Activated CD8-positive, alpha-beta memory T cell treated with anti-CD3 and anti-CD28 coated beads, Interleukin-2, amount 50 U/mL, for 48 hours (primary cell): Measurements from ENCODE around the gene SPOCD1.

Experiments
- DNase-seq: peaks from one replicate; pipeline ENCODE4 v3.0.0-alpha.2; 2020

The SPOCD1 gene

DNA sequence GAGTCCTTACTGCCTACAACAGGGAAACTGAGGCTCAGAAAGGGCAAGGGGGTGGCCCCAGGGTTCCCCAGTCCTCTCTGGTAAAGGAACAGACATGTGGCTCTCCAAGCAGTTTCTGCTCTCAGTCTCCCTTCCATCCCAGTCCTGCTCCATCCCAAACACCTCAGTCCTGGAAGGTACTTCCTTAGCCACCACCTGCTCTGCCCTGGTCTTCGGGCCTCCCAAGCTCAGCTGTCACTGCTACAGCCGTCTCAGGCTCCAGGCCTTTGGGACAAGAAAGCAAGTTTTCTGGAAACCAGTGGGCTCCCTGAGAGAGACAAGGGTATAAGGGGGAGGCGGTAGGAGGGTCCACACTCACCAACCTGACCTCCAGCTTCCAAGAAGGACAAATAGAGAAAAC lies 28.6 kb downstream of the SPOCD1 start:
- DNase-seq, result no peak

DNA sequence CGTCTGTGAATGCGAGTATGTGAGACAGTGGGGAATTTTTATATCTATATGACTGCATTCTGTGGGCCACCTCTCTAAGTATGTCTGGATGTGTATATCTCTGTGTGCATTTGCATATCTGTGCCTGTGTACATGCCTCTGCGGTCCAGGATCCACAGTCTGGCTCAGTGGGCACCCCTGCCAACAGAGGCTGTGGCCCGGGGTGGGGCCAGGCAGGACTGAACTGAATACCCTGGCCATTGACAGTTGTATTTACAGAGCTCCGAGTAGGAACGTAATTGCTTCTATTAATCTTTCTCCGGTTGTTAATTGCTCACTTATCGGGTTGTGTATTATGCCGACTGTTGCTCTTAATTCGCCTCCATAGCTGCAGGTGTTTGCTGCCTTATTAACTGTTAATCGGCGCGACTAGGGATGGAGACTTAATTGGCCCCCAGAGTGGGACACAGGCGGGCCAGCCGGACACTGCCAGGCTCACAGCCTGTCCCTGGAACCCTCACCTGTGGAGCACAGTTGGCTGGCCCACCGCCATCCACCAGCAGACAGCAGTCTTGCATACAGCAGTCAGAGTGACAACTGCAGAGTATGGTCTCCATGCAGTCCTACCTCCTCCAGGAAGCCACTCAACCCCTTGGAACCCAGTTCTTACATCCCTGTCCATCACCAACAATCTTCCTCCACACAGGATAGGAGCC lies 29.3 kb downstream of the SPOCD1 start:
- DNase-seq, result peak; percentile 38

DNA sequence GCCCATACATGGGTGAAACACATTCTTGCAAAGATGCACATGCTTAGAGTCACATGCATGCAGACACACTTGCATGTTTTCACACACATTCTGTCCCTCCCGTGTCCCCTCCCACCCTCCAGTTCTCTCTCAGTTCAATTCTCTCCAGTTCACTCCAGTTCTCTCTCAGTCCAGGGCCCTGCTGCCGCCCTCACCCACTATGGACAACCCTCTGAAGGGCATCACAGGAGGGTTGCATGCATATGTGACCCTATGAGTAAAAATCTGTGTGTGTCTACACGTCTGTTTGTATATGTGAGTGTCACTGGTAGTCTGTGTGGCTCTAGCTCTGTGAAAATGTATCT lies 29.9 kb downstream of the SPOCD1 start:
- DNase-seq, result peak; percentile 45

DNA sequence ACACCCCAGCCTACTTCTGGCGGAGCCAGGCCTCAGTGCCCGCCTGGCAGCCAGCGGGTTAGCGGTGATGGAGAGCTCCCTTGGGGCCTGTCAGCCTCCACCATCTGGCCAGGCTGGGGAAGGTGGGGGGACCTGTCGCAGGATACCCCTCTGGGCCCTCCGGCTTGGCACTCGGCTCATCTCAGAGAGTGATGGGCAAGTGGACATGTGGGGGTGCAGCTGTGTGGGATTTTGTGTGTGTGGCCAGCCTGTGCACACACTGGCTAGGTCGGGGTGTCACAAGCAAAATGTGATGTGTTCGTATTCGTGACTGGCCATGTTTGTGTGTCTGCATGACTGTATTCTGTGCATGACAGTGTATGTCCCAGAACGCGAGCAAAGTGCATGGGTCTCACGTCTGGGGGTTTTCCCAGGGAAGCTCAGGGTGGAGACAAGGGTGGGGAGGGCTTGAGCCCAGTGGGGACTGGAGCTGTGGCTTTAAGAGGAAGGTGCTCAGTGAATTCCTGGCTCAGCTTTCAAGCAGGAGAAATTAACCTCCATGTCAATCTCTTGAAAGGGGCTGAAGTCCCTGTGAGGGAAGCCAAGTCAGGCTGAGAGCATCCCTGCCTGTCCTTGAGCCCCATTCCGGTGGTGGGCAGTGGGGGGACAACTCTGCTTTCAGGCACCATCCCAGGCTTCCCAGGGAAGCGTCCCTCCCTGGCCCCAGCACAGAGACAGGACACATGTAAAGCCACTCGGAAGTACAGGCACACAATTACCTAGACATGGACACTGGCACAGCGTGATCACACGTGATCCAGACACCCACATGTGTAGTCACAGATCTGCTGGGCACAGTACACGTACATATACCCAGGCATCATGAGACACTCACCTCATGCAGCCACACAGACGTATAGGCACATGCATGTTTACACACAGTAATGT lies 30.5 kb downstream of the SPOCD1 start:
- DNase-seq, result peak; percentile 48

DNA sequence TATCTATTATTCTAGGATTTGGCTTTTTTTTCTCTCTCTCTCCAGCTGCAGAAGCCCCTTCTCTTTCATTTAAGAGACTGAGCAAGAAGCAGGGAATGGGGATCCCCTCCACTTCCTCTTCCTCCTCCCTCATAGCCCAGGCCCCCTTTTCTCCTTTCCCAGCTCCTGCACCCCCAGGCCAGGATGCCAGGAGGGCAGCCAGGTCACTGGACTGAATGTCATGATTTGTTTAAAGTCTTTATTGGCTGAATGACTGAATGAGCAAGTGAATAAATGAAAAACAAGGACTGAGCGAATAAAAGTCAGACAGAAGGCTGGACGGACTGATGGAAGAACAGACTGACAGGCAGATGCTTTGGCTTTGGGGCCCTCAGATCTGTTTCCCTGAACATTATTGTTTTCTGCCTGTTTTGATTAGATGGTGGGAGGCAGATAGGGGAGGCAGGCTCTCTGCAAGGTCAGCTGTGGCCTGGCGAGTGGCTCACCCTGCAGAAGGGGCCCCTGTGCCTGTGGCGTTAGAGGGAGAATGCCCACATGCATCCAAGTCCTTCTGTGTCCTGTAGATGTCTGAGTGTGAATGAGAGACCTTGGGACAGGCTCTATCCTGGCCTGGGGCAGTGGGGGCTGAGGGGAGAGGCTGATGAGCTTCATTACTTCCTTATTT lies 31.3 kb downstream of the SPOCD1 start:
- no peak for DNase-seq

DNA sequence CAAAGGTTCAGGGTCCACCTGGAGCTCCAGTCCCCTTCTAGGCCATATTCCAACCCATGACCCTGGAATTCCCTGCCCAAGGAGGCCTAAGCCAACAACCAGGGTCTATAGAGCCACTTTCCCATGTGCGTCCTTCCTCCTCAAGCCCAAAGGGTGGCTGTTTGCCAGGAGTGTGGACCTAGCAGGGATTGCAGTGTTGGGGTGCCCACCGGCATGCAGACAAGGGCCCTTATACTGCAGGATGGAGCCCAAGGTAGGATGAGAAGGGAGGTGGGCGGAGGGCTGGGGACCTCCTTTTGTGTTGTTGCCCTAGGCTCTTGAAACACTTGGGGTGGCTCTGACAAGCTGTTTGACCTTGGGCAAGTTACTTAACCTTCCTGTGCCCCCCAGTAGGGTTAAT lies 32.0 kb downstream of the SPOCD1 start:
- DNase-seq, result no peak

DNA sequence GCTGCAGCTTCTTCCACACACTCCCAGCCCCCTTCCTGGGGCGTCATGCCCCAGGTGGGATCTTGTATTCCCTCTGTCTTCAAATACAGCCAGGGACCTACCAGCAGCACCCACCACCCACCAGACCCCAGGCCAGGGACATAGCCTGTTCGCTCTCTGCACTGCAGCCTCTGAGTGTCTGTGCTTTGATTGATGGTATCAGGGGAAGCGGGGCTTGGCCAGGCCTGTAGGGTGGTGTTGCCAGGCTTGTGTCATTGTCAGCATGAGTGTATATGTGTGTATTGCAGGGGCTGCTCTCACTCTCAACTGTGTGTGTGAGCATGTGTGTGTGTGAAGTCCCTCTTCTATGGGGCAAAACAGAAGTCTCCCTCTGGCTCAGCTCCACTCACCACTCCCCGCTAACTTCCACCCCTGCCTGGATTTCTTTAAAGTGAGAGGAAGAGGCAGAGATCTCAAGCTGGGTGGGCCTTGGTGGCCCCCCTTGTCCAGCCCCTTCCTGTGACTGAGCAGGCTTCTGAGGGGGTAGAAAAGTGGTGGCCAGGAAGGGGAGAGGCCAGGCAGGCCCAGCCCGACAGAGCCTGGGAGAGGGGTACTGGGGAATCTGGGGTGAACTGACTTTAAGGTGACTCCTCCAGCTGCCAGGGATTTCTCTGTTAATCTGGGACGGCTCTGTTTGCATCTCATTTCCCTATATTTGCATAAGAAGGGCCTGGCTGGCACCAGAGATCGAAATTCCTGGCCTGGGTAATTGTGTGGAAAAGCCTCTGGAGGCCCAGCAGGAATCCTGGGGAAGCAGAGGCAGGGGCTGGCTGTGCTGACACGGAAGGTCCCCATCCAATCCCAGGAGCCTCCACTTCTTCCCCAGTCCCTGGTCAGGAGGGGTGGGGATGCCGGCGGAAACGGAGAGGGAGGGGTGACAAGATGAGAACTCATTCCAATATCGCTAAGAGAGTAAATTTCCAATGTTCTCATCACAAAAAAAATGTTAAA lies 33.1 kb downstream of the SPOCD1 start:
- no peak for DNase-seq

DNA sequence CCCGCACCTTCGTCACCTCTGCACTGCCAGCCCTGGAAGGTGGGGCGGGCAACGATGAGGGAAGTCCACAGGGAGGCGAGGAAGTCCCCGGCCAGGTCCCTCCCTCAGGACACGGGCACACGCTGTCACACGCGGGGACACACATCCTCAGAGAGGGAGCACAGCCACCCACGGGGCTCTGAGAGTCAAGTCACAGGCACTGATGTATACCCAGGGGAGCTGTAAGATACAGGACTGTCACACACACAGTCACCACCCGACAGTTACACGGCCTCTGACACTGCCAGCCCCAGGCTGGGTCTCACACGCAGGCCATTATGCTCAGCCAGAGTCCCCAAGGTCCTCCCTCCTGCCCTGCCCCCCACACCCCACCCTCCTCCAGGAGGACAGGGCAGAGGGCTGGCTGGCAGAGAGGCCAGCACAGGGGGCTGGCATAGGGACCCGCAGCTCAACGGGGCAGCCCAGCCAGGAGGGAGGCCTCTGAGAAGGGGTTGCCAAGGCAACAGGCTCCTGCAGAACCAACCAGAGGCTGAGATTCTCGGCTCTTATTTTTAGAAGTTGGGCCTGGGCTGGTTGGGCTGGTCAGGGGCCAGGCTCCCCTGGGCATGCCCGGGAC lies 34.0 kb downstream of the SPOCD1 start:
- no peak for DNase-seq

DNA sequence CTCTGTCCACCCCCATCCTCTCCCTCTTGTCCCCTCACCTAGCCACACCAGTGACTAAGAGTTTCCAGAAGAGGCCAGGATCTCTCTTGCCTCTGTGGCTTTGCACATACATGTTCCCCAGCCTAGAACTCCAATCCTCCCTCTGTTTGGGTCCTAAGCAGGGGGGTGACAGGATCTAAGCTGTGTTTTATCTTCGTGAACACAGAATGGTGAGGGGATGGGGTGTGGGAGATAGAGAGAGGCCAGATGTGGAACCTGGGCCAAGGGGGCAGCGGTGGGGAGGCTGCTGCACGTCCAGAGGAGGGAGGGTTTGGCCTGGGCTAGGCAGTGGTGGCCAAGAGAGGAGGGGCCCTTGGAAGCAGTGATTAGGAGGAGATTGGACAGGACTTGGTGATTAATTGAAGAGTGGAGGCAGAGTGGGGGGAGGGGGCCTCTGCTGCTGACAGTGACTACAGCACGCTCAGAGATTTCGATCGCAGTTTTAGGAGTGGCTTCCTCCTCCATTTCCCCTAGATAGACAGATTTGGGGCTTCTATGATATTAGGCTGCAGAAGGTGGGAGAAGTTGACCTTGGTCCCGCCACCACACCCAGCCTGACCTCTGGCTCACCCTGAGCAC lies 34.6 kb downstream of the SPOCD1 start:
- DNase-seq, result no peak

DNA sequence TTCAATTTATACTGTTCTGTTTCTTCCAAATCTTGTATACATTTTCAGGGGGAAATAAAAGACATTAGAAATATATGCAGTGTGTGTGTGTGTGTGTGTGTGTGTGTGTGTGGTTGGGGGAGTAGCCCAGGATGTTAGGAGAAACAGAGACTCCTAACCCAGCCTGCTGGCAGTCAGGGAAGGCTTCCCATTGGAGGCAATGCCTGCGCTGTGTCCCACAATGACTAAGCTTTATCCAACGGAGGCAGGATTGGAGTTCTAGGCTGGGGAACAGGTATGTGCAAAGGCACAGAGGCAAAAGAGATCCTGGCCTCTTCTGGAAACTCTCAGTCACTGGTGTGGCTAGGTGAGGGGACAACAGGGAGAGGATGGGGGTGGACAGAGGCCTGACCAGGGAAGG lies 35.2 kb downstream of the SPOCD1 start:
- no peak for DNase-seq

DNA sequence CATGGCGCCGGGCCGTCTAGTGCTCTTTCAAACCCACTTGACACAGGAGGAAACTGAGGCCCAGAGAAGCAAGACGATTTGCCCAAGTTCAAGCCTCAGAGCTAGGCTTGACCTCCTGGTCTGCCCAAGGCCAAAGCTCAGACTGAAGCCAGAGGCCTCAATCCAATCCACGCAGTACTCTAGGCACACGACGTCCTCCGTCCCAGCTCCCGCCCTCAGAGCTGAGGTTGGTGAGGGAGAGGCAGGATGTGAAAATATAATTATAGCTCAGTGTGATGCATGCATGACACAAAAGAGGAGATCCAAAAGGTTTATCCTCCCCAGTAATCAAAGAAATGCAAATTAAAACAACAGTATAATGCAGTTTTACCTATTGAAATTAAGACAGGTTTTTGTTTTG lies 36.1 kb downstream of the SPOCD1 start:
- DNase-seq, result no peak

DNA sequence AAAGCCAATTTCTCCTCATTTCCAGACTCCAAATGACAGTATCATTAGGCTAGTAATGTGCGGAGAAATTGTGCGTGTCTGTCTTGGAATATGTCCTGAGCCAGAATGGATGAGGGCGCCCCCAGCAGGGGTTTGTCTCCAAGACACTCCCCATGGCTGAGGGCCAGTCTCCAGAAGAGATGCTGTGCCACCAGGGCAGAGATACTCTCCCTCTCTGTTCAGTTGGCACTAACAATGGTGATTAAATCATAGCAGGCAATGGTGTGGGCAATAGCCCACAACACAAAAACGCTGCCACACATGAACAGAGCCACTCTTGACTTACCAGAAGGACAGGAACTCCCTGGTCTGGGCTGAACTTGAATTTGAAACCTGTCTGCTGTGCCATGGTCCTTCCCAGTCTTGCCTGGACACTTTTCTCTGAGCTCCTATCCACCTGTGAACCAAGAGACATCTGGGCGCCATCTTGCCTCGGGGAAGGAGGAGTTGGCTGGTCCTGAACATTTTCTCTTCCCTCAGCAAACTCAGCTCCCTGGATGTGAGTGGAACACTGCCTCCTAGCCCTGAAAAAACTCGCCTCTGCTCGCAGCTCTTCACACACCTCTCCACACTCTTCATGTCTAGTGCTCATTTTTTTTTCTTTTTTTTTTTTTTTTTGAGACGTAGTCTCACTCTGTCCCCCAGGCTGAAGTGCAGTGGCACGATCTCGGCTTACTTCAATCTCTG lies 36.9 kb downstream of the SPOCD1 start:
- DNase-seq, result no peak

DNA sequence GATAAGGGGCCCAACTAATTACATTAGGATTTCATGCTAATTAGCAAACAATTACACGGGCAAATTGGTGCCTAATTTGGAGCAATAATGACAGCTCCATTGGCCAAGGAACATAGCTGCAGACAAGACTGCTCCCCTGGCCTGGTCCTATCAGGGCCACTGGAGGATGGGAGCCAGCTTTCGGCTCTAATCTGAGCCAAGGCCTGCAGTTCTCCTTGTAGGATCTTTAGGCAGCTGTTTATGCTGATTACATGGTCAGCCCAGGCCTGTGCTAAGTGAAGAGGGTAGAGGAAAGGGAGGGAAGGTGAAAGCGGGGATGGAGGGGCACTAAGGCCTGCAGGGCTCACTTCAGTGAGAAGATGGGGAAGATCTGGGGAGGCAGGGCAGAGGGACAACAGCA lies 39.3 kb downstream of the SPOCD1 start:
- no peak for DNase-seq

DNA sequence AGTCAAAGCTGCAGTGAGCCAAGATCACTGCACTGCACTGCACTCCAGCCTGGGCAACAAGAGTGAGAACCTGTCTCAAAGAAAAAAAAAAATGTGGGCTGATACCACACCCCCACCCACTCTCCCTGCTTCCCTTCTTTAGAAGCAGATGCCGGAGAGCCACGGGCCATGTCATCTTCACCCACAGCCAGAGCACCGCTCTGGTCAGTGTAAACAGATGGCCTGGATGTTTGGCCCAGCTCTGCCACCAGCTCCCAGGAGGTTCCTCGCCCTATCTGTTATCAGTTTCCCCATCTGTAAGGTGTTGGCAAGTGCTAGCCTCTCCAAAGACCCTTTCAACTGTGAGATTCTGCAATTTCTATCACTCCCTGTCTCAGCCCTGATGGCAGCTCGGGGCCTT lies 39.8 kb downstream of the SPOCD1 start:
- DNase-seq, result no peak

DNA sequence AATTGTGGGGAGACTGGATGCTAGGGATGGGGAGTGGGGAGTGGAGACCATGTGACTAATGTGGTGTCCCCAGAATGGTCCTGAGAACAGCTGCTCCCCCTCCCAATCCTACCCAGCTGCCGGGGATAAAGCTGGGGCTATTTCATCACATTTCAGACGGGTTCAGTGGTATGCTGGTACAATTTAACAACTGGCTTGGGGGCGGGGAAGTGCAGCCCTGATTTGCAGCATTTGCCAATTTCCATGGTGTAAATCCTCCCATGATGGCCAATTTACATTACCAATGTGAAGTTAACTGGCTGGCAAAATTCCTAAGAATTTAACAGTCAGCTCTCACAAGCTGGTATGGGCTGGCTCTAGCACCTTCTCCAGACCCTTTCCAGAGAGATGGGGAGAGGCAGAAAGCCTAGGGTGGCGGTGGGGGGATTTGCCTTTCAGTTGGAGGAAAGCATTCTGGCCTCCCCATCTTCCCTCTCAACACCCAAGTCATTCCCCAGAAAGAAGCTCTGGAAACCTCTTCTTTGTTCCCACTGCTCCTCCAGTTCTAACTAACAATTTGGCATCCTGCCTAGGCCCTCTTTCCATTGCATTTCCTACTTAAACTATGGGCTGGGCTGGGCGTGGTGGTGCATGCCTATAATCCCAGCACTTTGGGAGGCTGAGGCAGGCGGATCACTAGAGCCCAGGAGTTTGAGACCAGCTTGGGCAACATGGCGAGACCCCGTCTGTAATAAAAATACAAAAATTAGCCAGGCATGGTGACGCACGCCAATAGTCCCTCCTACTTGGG lies 40.4 kb downstream of the SPOCD1 start:
- DNase-seq, result no peak

DNA sequence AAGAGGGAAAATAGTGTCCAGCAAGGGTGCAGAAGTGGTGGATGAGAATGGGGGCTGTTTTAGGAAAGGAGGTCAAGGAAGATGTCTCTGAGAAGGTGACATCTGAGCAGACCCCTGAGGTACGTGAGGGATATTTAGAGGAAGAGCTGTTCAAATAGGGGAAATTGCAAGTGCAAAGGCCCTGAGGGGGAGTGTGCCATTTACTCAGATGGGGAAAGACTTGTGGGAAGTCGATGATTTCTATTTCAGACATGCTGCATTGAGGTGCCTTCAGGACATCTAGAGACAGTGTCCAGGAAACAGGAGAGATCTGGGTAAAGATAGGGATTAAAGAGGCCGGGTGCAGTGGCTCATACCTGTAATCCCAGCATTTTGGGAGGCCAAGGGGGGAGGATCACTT lies 41.3 kb downstream of the SPOCD1 start:
- no peak for DNase-seq

DNA sequence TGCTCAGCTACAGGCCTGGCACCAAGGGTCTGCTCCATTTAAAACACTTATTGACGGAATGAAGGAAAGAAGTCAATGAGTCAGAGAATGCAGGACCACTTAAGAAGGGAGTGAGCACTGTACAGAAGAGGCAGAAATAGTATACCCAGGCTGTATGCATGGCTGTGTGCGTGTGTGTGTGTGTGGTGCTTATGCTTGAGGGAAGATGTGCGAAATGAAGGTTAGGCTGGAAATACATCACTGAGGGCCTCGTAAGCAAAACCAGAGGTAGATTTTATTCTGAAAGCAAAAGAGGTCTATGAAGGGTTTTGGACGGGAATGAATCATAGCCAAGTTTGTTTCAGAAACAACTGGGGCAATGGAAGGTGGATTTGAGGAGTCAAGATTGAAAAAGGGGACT lies 42.0 kb downstream of the SPOCD1 start:
- DNase-seq, result no peak

DNA sequence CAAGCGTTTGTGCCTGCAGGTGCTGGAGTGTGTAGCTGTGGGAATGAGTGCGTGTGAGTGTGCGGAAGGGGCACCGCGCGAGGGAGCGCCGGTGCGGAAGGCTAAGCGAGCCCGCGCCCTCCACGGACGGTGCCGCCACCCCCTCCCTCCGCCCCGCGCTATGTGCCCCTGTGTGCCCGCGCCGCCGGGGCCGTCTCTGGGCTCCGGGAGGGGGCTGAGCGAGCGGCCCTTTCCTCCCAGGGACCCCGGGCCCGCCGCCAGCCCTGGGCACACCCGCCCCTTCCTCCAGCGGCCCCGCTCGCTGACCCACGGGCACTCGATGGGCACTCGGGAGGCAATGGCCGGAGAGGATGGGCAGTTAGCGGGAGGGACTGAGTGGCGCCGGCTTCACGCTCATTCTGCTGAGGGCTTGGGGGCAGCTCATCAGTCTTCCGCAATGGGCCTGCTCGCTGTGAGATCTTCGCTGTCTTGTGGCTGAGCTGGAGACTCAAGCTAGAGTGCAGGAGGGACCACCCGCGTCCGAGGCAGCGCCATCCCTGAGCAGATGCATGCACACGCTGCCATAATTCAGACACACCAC lies 43.1 kb downstream of the SPOCD1 start:
- DNase-seq, result no peak

DNA sequence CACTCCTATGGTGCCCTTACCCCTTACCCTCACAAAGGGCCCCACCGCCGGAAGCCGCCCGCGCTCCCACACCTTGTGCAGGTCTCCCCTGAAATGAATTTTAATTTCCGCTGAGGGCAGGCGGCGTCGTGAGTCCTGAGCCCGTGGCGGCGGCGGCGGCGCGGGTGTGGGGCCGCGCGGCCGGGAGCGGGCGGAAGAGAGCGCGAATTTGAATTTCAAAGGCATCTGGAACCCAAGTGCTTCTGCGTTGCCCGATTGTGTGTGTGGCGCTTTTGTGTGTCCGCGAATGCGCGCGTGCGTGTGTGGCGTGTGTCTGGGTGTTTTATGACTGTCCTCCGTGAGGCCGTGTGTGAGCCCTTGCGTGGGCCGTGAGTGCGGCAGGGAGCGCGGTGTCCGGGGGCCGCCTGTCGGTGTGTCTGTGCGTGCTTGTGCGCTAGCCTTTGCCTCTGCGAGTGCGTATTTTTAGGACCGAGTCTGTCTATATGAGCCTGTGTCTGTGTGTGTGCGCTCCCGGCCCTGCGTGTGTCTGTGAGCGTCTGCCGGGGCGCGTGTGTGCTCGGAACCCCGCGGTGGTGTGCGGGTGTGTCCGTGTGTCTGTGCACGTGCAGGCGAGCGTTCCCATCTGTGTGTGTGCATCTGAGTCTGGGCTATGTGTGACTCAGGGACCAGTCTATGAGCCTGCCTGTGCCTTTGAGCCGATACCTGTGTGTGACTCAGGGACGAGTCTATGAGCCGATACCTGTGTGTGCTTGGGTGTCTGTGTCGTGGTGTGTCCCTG lies 43.7 kb downstream of the SPOCD1 start:
- DNase-seq, result peak; percentile 77
